Thoracic aorta (tissue), 2 donors: Measurements from ENCODE around the gene FBXO33. TPM values are rescaled to one million over a fixed set of nuclear protein-coding genes. Genes with fewer than 3 reads are reported as not detected.

Experiments used
- ATAC-seq: fragments of 150-250 bp; one replicate; pipeline ENCODE4 v1.8.0; 2017; ENCODE audit warnings: low read depth; ENCODE audit not compliant: insufficient number of reproducible peaks, low FRiP score
- DNase-seq: peaks from one replicate; pipeline ENCODE4 v3.0.0-alpha.2; 2020; ENCODE audit warnings: low spot score
- H3K27ac ChIP-seq, 2 donors: fragments of 200-600 bp; sonication (generic); 1 replicate in 1 of 2; 2 replicates in 1 of 2; pipeline ENCODE4 v1.5.1; 2016; ENCODE audit warnings: mild to moderate bottlenecking in 2 of 2, moderate library complexity in 2 of 2
- H3K27me3 ChIP-seq: fragments of 200-600 bp; sonication (generic); replicated peaks from 2 replicates; pipeline ENCODE4 v1.6.0; 2016; ENCODE audit warnings: mild to moderate bottlenecking; ENCODE audit not compliant: insufficient read depth
- H3K36me3 ChIP-seq: fragments of 200-600 bp; sonication (generic); one replicate; pipeline ENCODE4 v1.5.1; 2016
- H3K4me1 ChIP-seq, 2 donors: fragments of 200-600 bp; sonication (generic); 1 replicate in 1 of 2; 2 replicates in 1 of 2; pipeline versions ENCODE4 v1.5.1 to v1.6.0; 2016; ENCODE audit warnings: low read depth in 2 of 2, mild to moderate bottlenecking in 1 of 2; ENCODE audit not compliant: control insufficient read depth in 1 of 2
- H3K4me3 ChIP-seq: fragments of 200-600 bp; sonication (generic); 2 replicates; pipeline ENCODE4 v1.5.1; 2016; ENCODE audit warnings: mild to moderate bottlenecking
- H3K9me3 ChIP-seq: fragments of 200-600 bp; sonication (generic); 2 replicates; pipeline ENCODE4 v1.5.1; 2016
- CTCF ChIP-seq: fragments of 200-600 bp; sonication (generic); IDR thresholded peaks from one replicate; pipeline ENCODE4 v1.5.1; 2019; ENCODE audit warnings: antibody characterized with exemption
- total RNA-seq, 2 donors: library from RNA; depleted of rRNA; stranded (reverse); fragments of >200 nt; gene quantifications; one replicate each; pipeline versions ENCODE4 v1.1.0 to v1.2.3, GENCODE V29; 2016

FBXO33 gene
- total RNA-seq, 2 donors from 2014 or later, result 23.0 to 26.2 TPM

GRCh38 chr14:39467889-39468524 lies 35.8 kb upstream of the FBXO33 start:
- Histone ChIP-seq H3K4me1 (no peaks in the 10 kb centered on the region), H3K4me3 (no peak overlapping the region), H3K27ac (no peak overlapping the region), H3K9me3 (no peaks in the 10 kb centered on the region), H3K36me3 (no peaks in the 10 kb centered on the region), H3K27me3 (no peaks in the 10 kb centered on the region)
- ATAC-seq (no peak), DNase-seq (no peak)
- no peak for TF ChIP-seq CTCF

GRCh38 chr14:39459795-39460478 lies 27.7 kb upstream of the FBXO33 start:
- DNase-seq, result no peak
- Histone ChIP-seq H3K9me3 (no peaks in the 10 kb centered on the region), H3K4me3 (no peak overlapping the region), H3K27me3 (no peaks in the 10 kb centered on the region), H3K27ac (no peak overlapping the region), H3K36me3 (no peaks in the 10 kb centered on the region), H3K4me1 (no peaks in the 10 kb centered on the region)
- no peak for TF ChIP-seq CTCF
- ATAC-seq, result no peak

GRCh38 chr14:39456702-39457250 lies 24.5 kb upstream of the FBXO33 start:
- Histone ChIP-seq H3K4me1 (no peaks in the 10 kb centered on the region), H3K27me3 (no peaks in the 10 kb centered on the region), H3K9me3 (no peaks in the 10 kb centered on the region), H3K36me3 (no peaks in the 10 kb centered on the region), H3K4me3 (no peak overlapping the region), H3K27ac (no peak overlapping the region)
- no peak for DNase-seq
- ATAC-seq, result no peak
- TF ChIP-seq CTCF, result no peak

GRCh38 chr14:39454906-39455539 lies 22.8 kb upstream of the FBXO33 start:
- no peak overlapping the region for H3K4me3 ChIP-seq
- DNase-seq (no peak), ATAC-seq (no peak)
- H3K36me3 ChIP-seq, result no peaks in the 10 kb centered on the region
- TF ChIP-seq CTCF, result no peak
- no peaks in the 10 kb centered on the region for H3K4me1 ChIP-seq
- no peak overlapping the region for H3K27ac ChIP-seq
- no peaks in the 10 kb centered on the region for H3K9me3 ChIP-seq
- H3K27me3 ChIP-seq, result no peaks in the 10 kb centered on the region

- ATAC-seq (no peak), DNase-seq (no peak)
- no peak for TF ChIP-seq CTCF
- H3K9me3 ChIP-seq, result no peaks in the 10 kb centered on the region
- no peaks in the 10 kb centered on the region for H3K36me3 ChIP-seq
- no peaks in the 10 kb centered on the region for H3K27me3 ChIP-seq
- H3K4me3 ChIP-seq, result no peak overlapping the region
- H3K27ac ChIP-seq, result no peak overlapping the region
- H3K4me1 ChIP-seq, result no peaks in the 10 kb centered on the region
These were observed 20.4 kb upstream of the FBXO33 start for GRCh38 chr14:39452680-39453079.
